Measurements from ENCODE around the gene COQ10A. TPM values are rescaled to one million over a fixed set of nuclear protein-coding genes. Genes with fewer than 3 reads are reported as not detected.

Gene COQ10A
- total RNA-seq, 4 donors from 2014 or later, result 6.7 to 51.5 (median 27.9) TPM

GRCh38 chr12:56231184-56231582 lies 35.6 kb upstream of the COQ10A start:
- H3K27ac ChIP-seq, result peak overlapping the region; percentile 82 to 87 (median 84)
- intact Hi-C loops (cut with DNase I; ENCODE audit: low total_unique reads), result no loop called here

GRCh38 chr12:56234746-56235436 lies 31.9 kb upstream of the COQ10A start:
- Histone ChIP-seq H3K4me1 (peaks cover 0 to 7% (median 4%) of the 10 kb centered on the region in 4 donors), H3K27ac (no peak overlapping the region), H3K9me3 (no peaks in the 10 kb centered on the region), H3K36me3 (no peaks in the 10 kb centered on the region), H3K27me3 (no peaks in the 10 kb centered on the region), H3K4me3 (no peak overlapping the region)
- intact Hi-C loops (cut with DNase I; ENCODE audit: low total_unique reads), result no loop called here
- WGBS, 2 donors (ENCODE audit: low coverage in 1 of 2), result 89% methylated on average over 16 of the region's 16 CpGs; no CpG with 5 or more reads in 1 of the 2 donors
- DNase-seq, result no peak
- TF ChIP-seq POLR2AphosphoS5 (IDR thresholded peaks at IDR 0.05), result no peak
- TF ChIP-seq POLR2A (IDR thresholded peaks at IDR 0.05), result no peak
- TF ChIP-seq, protein P1, sequence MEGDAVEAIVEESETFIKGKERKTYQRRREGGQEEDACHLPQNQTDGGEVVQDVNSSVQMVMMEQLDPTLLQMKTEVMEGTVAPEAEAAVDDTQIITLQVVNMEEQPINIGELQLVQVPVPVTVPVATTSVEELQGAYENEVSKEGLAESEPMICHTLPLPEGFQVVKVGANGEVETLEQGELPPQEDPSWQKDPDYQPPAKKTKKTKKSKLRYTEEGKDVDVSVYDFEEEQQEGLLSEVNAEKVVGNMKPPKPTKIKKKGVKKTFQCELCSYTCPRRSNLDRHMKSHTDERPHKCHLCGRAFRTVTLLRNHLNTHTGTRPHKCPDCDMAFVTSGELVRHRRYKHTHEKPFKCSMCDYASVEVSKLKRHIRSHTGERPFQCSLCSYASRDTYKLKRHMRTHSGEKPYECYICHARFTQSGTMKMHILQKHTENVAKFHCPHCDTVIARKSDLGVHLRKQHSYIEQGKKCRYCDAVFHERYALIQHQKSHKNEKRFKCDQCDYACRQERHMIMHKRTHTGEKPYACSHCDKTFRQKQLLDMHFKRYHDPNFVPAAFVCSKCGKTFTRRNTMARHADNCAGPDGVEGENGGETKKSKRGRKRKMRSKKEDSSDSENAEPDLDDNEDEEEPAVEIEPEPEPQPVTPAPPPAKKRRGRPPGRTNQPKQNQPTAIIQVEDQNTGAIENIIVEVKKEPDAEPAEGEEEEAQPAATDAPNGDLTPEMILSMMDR (IDR thresholded peaks at IDR 0.05), result no peak
- no peak for TF ChIP-seq EP300 (IDR thresholded peaks at IDR 0.05; ENCODE audit: low read depth)
- in situ Hi-C loops (cut with MboI; ENCODE audit: low pct_ligation_motif_present in 1 of 4, low pct_unique_long_range_greater_than_20kb in 1 of 4, low sequenced_read_pairs in 3 of 4), result no loop called here

More at GRCh38 chr12:56231184-56231582, 35.6 kb upstream of the COQ10A start:
- in situ Hi-C loops (cut with MboI; ENCODE audit: low pct_ligation_motif_present in 1 of 4, low pct_unique_long_range_greater_than_20kb in 1 of 4, low sequenced_read_pairs in 3 of 4), result no loop called here
- DNase-seq, result no peak
- Histone ChIP-seq H3K9me3 (no peaks in the 10 kb centered on the region), H3K27me3 (no peaks in the 10 kb centered on the region), H3K4me3 (peak overlapping the region in 3 of 4 donors; percentile 27 to 48 (median 37)), H3K36me3 (no peaks in the 10 kb centered on the region), H3K4me1 (peaks cover 0 to 14% (median 7%) of the 10 kb centered on the region in 4 donors)
- 69% methylated on average over 11 of the region's 11 CpGs; no CpG with 5 or more reads in 1 of the 2 donors for WGBS, 2 donors (ENCODE audit: low coverage in 1 of 2)
- TF ChIP-seq, protein P1 (IDR thresholded peaks at IDR 0.05), result no peak

GRCh38 chr12:56236091-56236490 lies 30.7 kb upstream of the COQ10A start:
- in situ Hi-C loops (cut with MboI; ENCODE audit: low pct_ligation_motif_present in 1 of 4, low pct_unique_long_range_greater_than_20kb in 1 of 4, low sequenced_read_pairs in 3 of 4) (no loop called here), intact Hi-C loops (cut with DNase I; ENCODE audit: low total_unique reads) (no loop called here)
- Histone ChIP-seq H3K9me3 (no peaks in the 10 kb centered on the region), H3K36me3 (peaks cover 0 to 9% (median 3%) of the 10 kb centered on the region in 4 donors), H3K4me1 (peaks cover 0 to 2% (median 0%) of the 10 kb centered on the region in 4 donors), H3K27ac (no peak overlapping the region), H3K4me3 (no peak overlapping the region), H3K27me3 (no peaks in the 10 kb centered on the region)
- WGBS, 2 donors (ENCODE audit: low coverage in 1 of 2), result 87% methylated on average over 6 of the region's 6 CpGs; no CpG with 5 or more reads in 1 of the 2 donors
- TF ChIP-seq, protein P1 (IDR thresholded peaks at IDR 0.05), result no peak
- TF ChIP-seq POLR2A (IDR thresholded peaks at IDR 0.05), result no peak
- TF ChIP-seq EP300 (IDR thresholded peaks at IDR 0.05; ENCODE audit: low read depth), result no peak
- no peak for TF ChIP-seq POLR2AphosphoS5 (IDR thresholded peaks at IDR 0.05)
- DNase-seq, result no peak

DNA sequence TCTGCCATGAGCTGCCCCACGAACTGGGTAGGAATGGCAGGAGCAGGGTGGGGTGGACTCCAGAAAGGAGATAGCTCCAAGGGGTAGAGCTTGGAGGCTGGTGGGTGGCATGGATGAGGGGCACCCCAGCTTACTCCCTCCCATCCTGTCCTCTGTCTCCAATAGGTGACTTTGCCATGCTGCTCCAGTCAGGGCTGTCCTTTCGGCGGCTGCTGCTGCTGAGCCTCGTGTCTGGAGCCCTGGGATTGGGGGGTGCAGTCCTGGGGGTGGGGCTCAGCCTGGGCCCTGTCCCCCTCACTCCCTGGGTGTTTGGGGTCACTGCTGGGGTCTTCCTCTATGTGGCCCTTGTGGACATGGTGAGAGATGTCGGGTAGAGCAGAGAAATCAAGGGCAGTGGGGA lies 29.8 kb upstream of the COQ10A start:
- WGBS, 2 donors (ENCODE audit: low coverage in 1 of 2), result 62% methylated on average over 5 of the region's 5 CpGs; no CpG with 5 or more reads in 1 of the 2 donors
- Histone ChIP-seq H3K9me3 (no peaks in the 10 kb centered on the region), H3K36me3 (peaks cover 0 to 11% (median 4%) of the 10 kb centered on the region in 4 donors), H3K27ac (no peak overlapping the region), H3K27me3 (no peaks in the 10 kb centered on the region), H3K4me3 (no peak overlapping the region), H3K4me1 (no peaks in the 10 kb centered on the region)
- no peak for TF ChIP-seq POLR2A (IDR thresholded peaks at IDR 0.05)
- intact Hi-C loops (cut with DNase I; ENCODE audit: low total_unique reads), result no loop called here
- in situ Hi-C loops (cut with MboI; ENCODE audit: low pct_ligation_motif_present in 1 of 4, low pct_unique_long_range_greater_than_20kb in 1 of 4, low sequenced_read_pairs in 3 of 4), result no loop called here
- DNase-seq, result no peak
